GM23338 (cell line): ENCODE measurements around the gene DYNLT5. TPM values are rescaled to one million over a fixed set of nuclear protein-coding genes. Genes with fewer than 3 reads are reported as not detected.

ENCODE experiments used
- ATAC-seq: fragments of 200-7000 bp; cut with Tn5 transposase; 3 replicates; pipeline ENCODE4 v1.9.1; 2020
- DNase-seq: peaks from one replicate; pipeline ENCODE4 v3.0.0-alpha.2; 2015; ENCODE audit warnings: low spot score
- H2AFZ ChIP-seq: fragments of 200-600 bp; sonication (generic); 2 replicates; pipeline ENCODE4 v1.8.0; 2016; ENCODE audit warnings: antibody characterized with exemption, mild to moderate bottlenecking, moderate library complexity
- H3F3A ChIP-seq: fragments of 200-600 bp; sonication (generic); replicated peaks from 2 replicates; pipeline ENCODE4 v1.8.0; 2017; ENCODE audit warnings: antibody characterized with exemption, mixed run types, low read depth
- H3K27ac ChIP-seq: fragments of 200-600 bp; sonication (generic); 2 replicates; pipeline ENCODE4 v1.6.1; 2016; ENCODE audit warnings: low read depth
- H3K27me3 ChIP-seq: fragments of 200-600 bp; sonication (generic); 2 replicates; pipeline ENCODE4 v1.8.0; 2016; ENCODE audit warnings: mild to moderate bottlenecking, mixed run types, moderate library complexity; ENCODE audit not compliant: insufficient read depth
- H3K36me3 ChIP-seq: fragments of 200-600 bp; sonication (generic); 2 replicates; pipeline ENCODE4 v1.8.0; 2016; ENCODE audit warnings: mild to moderate bottlenecking; ENCODE audit not compliant: insufficient read depth
- H3K4me1 ChIP-seq: fragments of 200-600 bp; sonication (generic); 2 replicates; pipeline ENCODE4 v1.8.0; 2016; ENCODE audit warnings: mild to moderate bottlenecking, moderate library complexity; ENCODE audit not compliant: insufficient read depth
- H3K4me2 ChIP-seq: fragments of 200-600 bp; sonication (generic); 2 replicates; pipeline ENCODE4 v1.7.1; 2017; ENCODE audit warnings: mixed run types
- H3K4me3 ChIP-seq: fragments of 200-600 bp; sonication (generic); 2 replicates; pipeline ENCODE4 v1.6.1; 2016; ENCODE audit warnings: mixed run types
- H3K79me2 ChIP-seq: fragments of 200-600 bp; sonication (generic); replicated peaks from 2 replicates; pipeline ENCODE4 v1.8.0; 2017; ENCODE audit warnings: mild to moderate bottlenecking; ENCODE audit not compliant: insufficient read depth
- H3K9me2 ChIP-seq: fragments of 200-600 bp; sonication (generic); 2 replicates; pipeline ENCODE4 v1.8.0; 2017; ENCODE audit not compliant: insufficient read depth
- H4K20me1 ChIP-seq: fragments of 200-600 bp; sonication (generic); replicated peaks from 2 replicates; pipeline ENCODE4 v1.8.0; 2017; ENCODE audit warnings: mild to moderate bottlenecking; ENCODE audit not compliant: insufficient read depth
- H3K27ac Mint-ChIP-seq: 2 replicates; pipeline ENCODE4 v1.8.0; 2020; ENCODE audit warnings: inconsistent platforms, mild to moderate bottlenecking, moderate library complexity, mixed read lengths
- H3K27me3 Mint-ChIP-seq: 3 replicates; pipeline ENCODE4 v1.8.0; 2022; ENCODE audit warnings: low read depth, mild to moderate bottlenecking, moderate library complexity, mixed read lengths, inconsistent platforms; ENCODE audit not compliant: insufficient read depth, poor library complexity
- H3K36me3 Mint-ChIP-seq: 3 replicates; pipeline ENCODE4 v1.8.0; 2021; ENCODE audit warnings: low read depth, mild to moderate bottlenecking, inconsistent platforms, moderate library complexity, mixed read lengths
- H3K4me1 Mint-ChIP-seq: 3 replicates; pipeline ENCODE4 v1.8.0; 2020; ENCODE audit warnings: mild to moderate bottlenecking, inconsistent platforms, mixed read lengths
- H3K4me3 Mint-ChIP-seq: 3 replicates; pipeline ENCODE4 v1.8.0; 2021; ENCODE audit warnings: moderate library complexity, mild to moderate bottlenecking, inconsistent platforms, mixed read lengths
- H3K9me3 Mint-ChIP-seq: 3 replicates; pipeline ENCODE4 v1.8.0; 2020; ENCODE audit warnings: moderate library complexity, mild to moderate bottlenecking, inconsistent platforms, mixed read lengths
- CREB1 ChIP-seq: fragments of 250-450 bp; sonication (Bioruptor Pico); IDR thresholded peaks from 2 replicates; pipeline ENCODE4 v1.5.0; 2020; ENCODE audit warnings: low read depth, mild to moderate bottlenecking, moderate library complexity
- EZH2 ChIP-seq: fragments of 200-600 bp; sonication (generic); IDR thresholded peaks from one replicate; pipeline ENCODE4 v1.8.0; 2017; ENCODE audit warnings: antibody characterized with exemption, mild to moderate bottlenecking, low read depth; ENCODE audit not compliant: unreplicated experiment
- EZH2phosphoT487 ChIP-seq: fragments of 200-600 bp; sonication (generic); IDR thresholded peaks from one replicate; pipeline ENCODE4 v1.8.1; 2018; ENCODE audit warnings: antibody characterized with exemption; ENCODE audit not compliant: unreplicated experiment
- JUNB ChIP-seq: IDR thresholded peaks from one replicate; pipeline ENCODE4 v1.6.1; 2016; ENCODE audit warnings: antibody characterized with exemption; ENCODE audit not compliant: unreplicated experiment
- NANOG ChIP-seq: IDR thresholded peaks from 2 replicates; pipeline ENCODE4 v1.6.1; 2016; ENCODE audit warnings: antibody characterized with exemption, borderline replicate concordance
- POLR2AphosphoS5 ChIP-seq: IDR thresholded peaks from 2 replicates; pipeline ENCODE4 v1.6.1; 2016; ENCODE audit warnings: antibody characterized with exemption, low read depth
- STAT1 ChIP-seq: IDR thresholded peaks from one replicate; pipeline ENCODE4 v1.6.1; 2016; ENCODE audit warnings: antibody characterized with exemption; ENCODE audit not compliant: unreplicated experiment
- ZNF114 ChIP-seq: fragments of 250-450 bp; sonication (Bioruptor Pico); IDR thresholded peaks from 2 replicates; pipeline ENCODE4 v1.5.0; 2020; ENCODE audit warnings: mild to moderate bottlenecking, moderate library complexity
- long read RNA-seq: library from polyadenylated mRNA; unstranded; transcript quantifications from one replicate; pipeline ENCODE4 v2.0.0, GENCODE V29; 2020; ENCODE audit not compliant: unreplicated experiment
- polyA plus RNA-seq: library from polyadenylated mRNA; unstranded; fragments of >200 nt; fragmentation: Nextera tagmentation; extraction: Ambion mirVana; gene quantifications from 2 replicates; pipeline ENCODE4 v1.2.1, GENCODE V29; 2016
- total RNA-seq: library from RNA; depleted of rRNA; stranded (reverse); fragments of >200 nt; shearing (Covaris generic); gene quantifications from 2 replicates; pipeline ENCODE4 v1.2.3, GENCODE V29; 2014; rRNA removed
- TF ChIP-seq, protein P1 (sequence below), 2 experiments: fragments of 200-600 bp in 1 of 2; sonication (generic) in 1 of 2; conservative IDR thresholded peaks; 2 replicates each; pipeline versions ENCODE4 v1.5.1 to v1.6.1; 2016 to 2017; ENCODE audit warnings: antibody characterized with exemption in 2 of 2, low read depth in 2 of 2, mild to moderate bottlenecking in 2 of 2, moderate library complexity in 1 of 2
- TF ChIP-seq, protein P2 (sequence below): IDR thresholded peaks from 2 replicates; pipeline ENCODE4 v1.6.1; 2016; ENCODE audit warnings: antibody characterized with exemption

Gene DYNLT5, protein sequence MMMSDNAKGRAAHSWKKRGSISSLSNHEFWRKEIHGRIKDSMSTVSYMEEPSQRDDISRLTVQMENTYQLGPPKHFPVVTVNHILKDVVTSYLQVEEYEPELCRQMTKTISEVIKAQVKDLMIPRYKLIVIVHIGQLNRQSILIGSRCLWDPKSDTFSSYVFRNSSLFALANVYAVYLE
- total RNA-seq (2.6 and 2.8 TPM in 2 replicates), polyA plus RNA-seq (0.95 and 1.3 TPM in 2 replicates)
- long read RNA-seq, partial matches to known transcripts: 0 of 1 reads
- long read RNA-seq, other reads (novel, unspliced or antisense): 0 of 1 reads

DNA sequence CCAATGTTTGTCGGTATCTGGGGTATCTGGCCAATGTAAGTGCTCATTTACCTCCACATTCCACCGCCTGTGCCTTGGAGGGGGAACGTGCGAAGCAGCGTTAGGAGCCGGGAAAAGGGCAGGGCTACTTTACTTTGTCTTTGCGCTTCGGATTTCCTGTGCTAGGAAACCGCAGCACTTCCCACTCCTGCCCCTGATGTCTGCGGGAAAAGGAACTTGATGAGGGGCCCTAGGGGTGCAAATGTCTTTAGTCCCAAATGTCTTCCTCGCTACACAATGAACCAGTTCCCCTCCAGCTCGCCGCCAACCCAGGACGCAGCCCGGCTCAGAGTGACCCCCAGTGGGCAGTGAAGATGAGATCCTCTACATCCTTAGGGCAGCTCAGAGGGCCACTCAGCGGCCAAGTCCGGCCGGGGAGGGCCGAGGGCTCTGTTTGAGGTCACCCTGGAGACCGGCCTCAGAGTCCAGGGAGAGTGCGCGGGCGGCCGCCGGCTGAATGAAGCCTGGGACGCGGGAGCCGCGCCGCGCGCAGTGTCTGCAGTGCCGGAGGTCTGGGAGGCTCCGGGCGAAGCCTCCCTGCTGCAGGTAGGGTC is at the start of gene DYNLT5:
Gene DYNLT5 (plus strand): TSS at position 460 of the 593 bp plus-strand sequence. CDS start 2,200 bp downstream, outside the sequence.
- peaks cover 26% of the 10 kb centered on the region for H3K27me3 ChIP-seq
- H3K27ac Mint-ChIP-seq: no peak within 1 kb of the TSS
- H3K36me3 ChIP-seq: no peaks in the 10 kb centered on the region
- peak within 1 kb of the TSS; percentile 78 for H3K4me2 ChIP-seq
- peaks cover 8% of the 10 kb centered on the region for H3K4me1 Mint-ChIP-seq
- peaks cover 16% of the 10 kb centered on the region for H3K27me3 Mint-ChIP-seq
- H4K20me1 ChIP-seq: no peaks in the 10 kb centered on the region
- no peaks in the 10 kb centered on the region for H3K9me2 ChIP-seq
- 0 out of 2 replicates have a peak, but pooled peaks cover 3% of the 10 kb centered on the region for H3K4me1 ChIP-seq
- H3K4me3 Mint-ChIP-seq: peak within 1 kb of the TSS; percentile 87
- H3K27ac ChIP-seq: no peak within 1 kb of the TSS
- TF ChIP-seq, protein P1, sequence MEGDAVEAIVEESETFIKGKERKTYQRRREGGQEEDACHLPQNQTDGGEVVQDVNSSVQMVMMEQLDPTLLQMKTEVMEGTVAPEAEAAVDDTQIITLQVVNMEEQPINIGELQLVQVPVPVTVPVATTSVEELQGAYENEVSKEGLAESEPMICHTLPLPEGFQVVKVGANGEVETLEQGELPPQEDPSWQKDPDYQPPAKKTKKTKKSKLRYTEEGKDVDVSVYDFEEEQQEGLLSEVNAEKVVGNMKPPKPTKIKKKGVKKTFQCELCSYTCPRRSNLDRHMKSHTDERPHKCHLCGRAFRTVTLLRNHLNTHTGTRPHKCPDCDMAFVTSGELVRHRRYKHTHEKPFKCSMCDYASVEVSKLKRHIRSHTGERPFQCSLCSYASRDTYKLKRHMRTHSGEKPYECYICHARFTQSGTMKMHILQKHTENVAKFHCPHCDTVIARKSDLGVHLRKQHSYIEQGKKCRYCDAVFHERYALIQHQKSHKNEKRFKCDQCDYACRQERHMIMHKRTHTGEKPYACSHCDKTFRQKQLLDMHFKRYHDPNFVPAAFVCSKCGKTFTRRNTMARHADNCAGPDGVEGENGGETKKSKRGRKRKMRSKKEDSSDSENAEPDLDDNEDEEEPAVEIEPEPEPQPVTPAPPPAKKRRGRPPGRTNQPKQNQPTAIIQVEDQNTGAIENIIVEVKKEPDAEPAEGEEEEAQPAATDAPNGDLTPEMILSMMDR (conservative IDR thresholded peaks at IDR 0.05; ENCODE audit: low read depth in 2 of 2): peak; percentile 35 to 68; a peak in 3 of 4 replicates
- TF ChIP-seq, protein P2, sequence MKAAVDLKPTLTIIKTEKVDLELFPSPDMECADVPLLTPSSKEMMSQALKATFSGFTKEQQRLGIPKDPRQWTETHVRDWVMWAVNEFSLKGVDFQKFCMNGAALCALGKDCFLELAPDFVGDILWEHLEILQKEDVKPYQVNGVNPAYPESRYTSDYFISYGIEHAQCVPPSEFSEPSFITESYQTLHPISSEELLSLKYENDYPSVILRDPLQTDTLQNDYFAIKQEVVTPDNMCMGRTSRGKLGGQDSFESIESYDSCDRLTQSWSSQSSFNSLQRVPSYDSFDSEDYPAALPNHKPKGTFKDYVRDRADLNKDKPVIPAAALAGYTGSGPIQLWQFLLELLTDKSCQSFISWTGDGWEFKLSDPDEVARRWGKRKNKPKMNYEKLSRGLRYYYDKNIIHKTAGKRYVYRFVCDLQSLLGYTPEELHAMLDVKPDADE: no peak
- TF ChIP-seq EZH2: no peak
- H3K9me3 Mint-ChIP-seq: no peaks in the 10 kb centered on the region
- no peaks in the 10 kb centered on the region for H3K79me2 ChIP-seq
- no peaks in the 10 kb centered on the region for H3K36me3 Mint-ChIP-seq
- H3F3A ChIP-seq: no peaks in the 10 kb centered on the region
- peak within 1 kb of the TSS; percentile 98 for H2AFZ ChIP-seq
- DNase-seq (peak; percentile 80), ATAC-seq (peak; percentile 94)
- peak within 1 kb of the TSS; percentile 61 for H3K4me3 ChIP-seq

DNA sequence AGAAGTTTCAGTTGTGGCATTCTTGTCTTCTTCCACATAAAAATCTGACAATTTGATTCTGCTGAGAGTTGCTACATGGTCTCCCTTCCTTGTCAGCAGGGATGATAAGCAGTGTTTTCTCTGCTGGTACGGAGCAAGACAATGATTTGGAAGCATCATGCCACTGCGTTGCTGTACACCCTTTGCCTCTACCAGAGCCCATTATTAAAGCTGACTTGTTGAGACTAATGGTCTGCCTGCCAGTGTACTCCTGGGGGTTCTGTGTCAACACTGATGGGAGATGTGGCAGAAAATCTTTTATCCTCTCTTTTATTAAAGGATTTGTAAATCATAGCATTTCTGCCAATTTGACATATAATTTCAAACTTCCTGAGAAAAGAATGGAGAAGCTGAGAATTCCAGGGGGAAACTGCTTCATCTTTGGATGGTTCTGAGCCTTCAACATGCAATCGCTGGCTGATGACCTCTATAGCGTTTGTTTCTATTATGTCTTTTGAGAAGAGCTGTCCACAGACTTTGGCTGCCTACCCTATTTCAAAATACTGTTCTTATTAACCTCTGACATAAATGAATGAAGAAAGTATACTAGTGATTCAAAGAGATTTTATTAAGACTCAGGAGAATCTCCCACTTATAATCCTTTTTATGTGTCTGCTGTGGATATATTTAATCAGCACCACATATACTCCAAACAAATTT is 47.9 kb upstream of the DYNLT5 start:
- Histone ChIP-seq H3K4me2 (no peak overlapping the region), H3K9me2 (no peaks in the 10 kb centered on the region), H3K27ac (no peak overlapping the region), H3F3A (no peaks in the 10 kb centered on the region), H3K79me2 (no peaks in the 10 kb centered on the region), H4K20me1 (no peaks in the 10 kb centered on the region), H3K27me3 (no peaks in the 10 kb centered on the region), H3K4me1 (no peaks in the 10 kb centered on the region), H2AFZ (no peak overlapping the region), H3K36me3 (no peaks in the 10 kb centered on the region), H3K4me3 (no peak overlapping the region)
- no peak overlapping the region for H3K4me3 Mint-ChIP-seq
- no peaks in the 10 kb centered on the region for H3K36me3 Mint-ChIP-seq
- H3K4me1 Mint-ChIP-seq: peaks cover 3% of the 10 kb centered on the region; the same call in 1 of the 3 replicates
- H3K27ac Mint-ChIP-seq: no peak overlapping the region
- no peak for DNase-seq
- H3K9me3 Mint-ChIP-seq: no peaks in the 10 kb centered on the region
- H3K27me3 Mint-ChIP-seq: no peaks in the 10 kb centered on the region
- no peak for ATAC-seq
- TF ChIP-seq CREB1 (CRISPR knock-in tag) (no peak), NANOG (no peak), EZH2phosphoT487 (no peak), ZNF114 (no peak), POLR2AphosphoS5 (no peak), STAT1 (no peak), EZH2 (no peak), JUNB (no peak)
- TF ChIP-seq, protein P1 (conservative IDR thresholded peaks at IDR 0.05; ENCODE audit: low read depth in 2 of 2): no peak
- TF ChIP-seq, protein P2: no peak
